GM23338 (cell line): Measurements from ENCODE around the gene HNRNPR. TPM values are rescaled to one million over a fixed set of nuclear protein-coding genes. Genes with fewer than 3 reads are reported as not detected.

Source experiments
- ATAC-seq: fragments of 200-7000 bp; cut with Tn5 transposase; 3 replicates; pipeline ENCODE4 v1.9.1; 2020
- DNase-seq: peaks from one replicate; pipeline ENCODE4 v3.0.0-alpha.2; 2015; ENCODE audit warnings: low spot score
- H2AFZ ChIP-seq: fragments of 200-600 bp; sonication (generic); 2 replicates; pipeline ENCODE4 v1.8.0; 2016; ENCODE audit warnings: antibody characterized with exemption, mild to moderate bottlenecking, moderate library complexity
- H3F3A ChIP-seq: fragments of 200-600 bp; sonication (generic); replicated peaks from 2 replicates; pipeline ENCODE4 v1.8.0; 2017; ENCODE audit warnings: antibody characterized with exemption, mixed run types, low read depth
- H3K27ac ChIP-seq: fragments of 200-600 bp; sonication (generic); 2 replicates; pipeline ENCODE4 v1.6.1; 2016; ENCODE audit warnings: low read depth
- H3K27me3 ChIP-seq: fragments of 200-600 bp; sonication (generic); 2 replicates; pipeline ENCODE4 v1.8.0; 2016; ENCODE audit warnings: mild to moderate bottlenecking, mixed run types, moderate library complexity; ENCODE audit not compliant: insufficient read depth
- H3K36me3 ChIP-seq: fragments of 200-600 bp; sonication (generic); 2 replicates; pipeline ENCODE4 v1.8.0; 2016; ENCODE audit warnings: mild to moderate bottlenecking; ENCODE audit not compliant: insufficient read depth
- H3K4me1 ChIP-seq: fragments of 200-600 bp; sonication (generic); 2 replicates; pipeline ENCODE4 v1.8.0; 2016; ENCODE audit warnings: mild to moderate bottlenecking, moderate library complexity; ENCODE audit not compliant: insufficient read depth
- H3K4me2 ChIP-seq: fragments of 200-600 bp; sonication (generic); 2 replicates; pipeline ENCODE4 v1.7.1; 2017; ENCODE audit warnings: mixed run types
- H3K4me3 ChIP-seq: fragments of 200-600 bp; sonication (generic); 2 replicates; pipeline ENCODE4 v1.6.1; 2016; ENCODE audit warnings: mixed run types
- H3K79me2 ChIP-seq: fragments of 200-600 bp; sonication (generic); replicated peaks from 2 replicates; pipeline ENCODE4 v1.8.0; 2017; ENCODE audit warnings: mild to moderate bottlenecking; ENCODE audit not compliant: insufficient read depth
- H3K9me2 ChIP-seq: fragments of 200-600 bp; sonication (generic); 2 replicates; pipeline ENCODE4 v1.8.0; 2017; ENCODE audit not compliant: insufficient read depth
- H4K20me1 ChIP-seq: fragments of 200-600 bp; sonication (generic); replicated peaks from 2 replicates; pipeline ENCODE4 v1.8.0; 2017; ENCODE audit warnings: mild to moderate bottlenecking; ENCODE audit not compliant: insufficient read depth
- H3K27ac Mint-ChIP-seq: 2 replicates; pipeline ENCODE4 v1.8.0; 2020; ENCODE audit warnings: inconsistent platforms, mild to moderate bottlenecking, moderate library complexity, mixed read lengths
- H3K27me3 Mint-ChIP-seq: 3 replicates; pipeline ENCODE4 v1.8.0; 2022; ENCODE audit warnings: low read depth, mild to moderate bottlenecking, moderate library complexity, mixed read lengths, inconsistent platforms; ENCODE audit not compliant: insufficient read depth, poor library complexity
- H3K36me3 Mint-ChIP-seq: 3 replicates; pipeline ENCODE4 v1.8.0; 2021; ENCODE audit warnings: low read depth, mild to moderate bottlenecking, inconsistent platforms, moderate library complexity, mixed read lengths
- H3K4me1 Mint-ChIP-seq: 3 replicates; pipeline ENCODE4 v1.8.0; 2020; ENCODE audit warnings: mild to moderate bottlenecking, inconsistent platforms, mixed read lengths
- H3K4me3 Mint-ChIP-seq: 3 replicates; pipeline ENCODE4 v1.8.0; 2021; ENCODE audit warnings: moderate library complexity, mild to moderate bottlenecking, inconsistent platforms, mixed read lengths
- H3K9me3 Mint-ChIP-seq: 3 replicates; pipeline ENCODE4 v1.8.0; 2020; ENCODE audit warnings: moderate library complexity, mild to moderate bottlenecking, inconsistent platforms, mixed read lengths
- CREB1 ChIP-seq: fragments of 250-450 bp; sonication (Bioruptor Pico); IDR thresholded peaks from 2 replicates; pipeline ENCODE4 v1.5.0; 2020; ENCODE audit warnings: low read depth, mild to moderate bottlenecking, moderate library complexity
- EZH2 ChIP-seq: fragments of 200-600 bp; sonication (generic); IDR thresholded peaks from one replicate; pipeline ENCODE4 v1.8.0; 2017; ENCODE audit warnings: antibody characterized with exemption, mild to moderate bottlenecking, low read depth; ENCODE audit not compliant: unreplicated experiment
- EZH2phosphoT487 ChIP-seq: fragments of 200-600 bp; sonication (generic); IDR thresholded peaks from one replicate; pipeline ENCODE4 v1.8.1; 2018; ENCODE audit warnings: antibody characterized with exemption; ENCODE audit not compliant: unreplicated experiment
- JUNB ChIP-seq: IDR thresholded peaks from one replicate; pipeline ENCODE4 v1.6.1; 2016; ENCODE audit warnings: antibody characterized with exemption; ENCODE audit not compliant: unreplicated experiment
- NANOG ChIP-seq: IDR thresholded peaks from 2 replicates; pipeline ENCODE4 v1.6.1; 2016; ENCODE audit warnings: antibody characterized with exemption, borderline replicate concordance
- POLR2AphosphoS5 ChIP-seq: IDR thresholded peaks from 2 replicates; pipeline ENCODE4 v1.6.1; 2016; ENCODE audit warnings: antibody characterized with exemption, low read depth
- STAT1 ChIP-seq: IDR thresholded peaks from one replicate; pipeline ENCODE4 v1.6.1; 2016; ENCODE audit warnings: antibody characterized with exemption; ENCODE audit not compliant: unreplicated experiment
- ZNF114 ChIP-seq: fragments of 250-450 bp; sonication (Bioruptor Pico); IDR thresholded peaks from 2 replicates; pipeline ENCODE4 v1.5.0; 2020; ENCODE audit warnings: mild to moderate bottlenecking, moderate library complexity
- ZNF331 ChIP-seq: fragments of 250-450 bp; sonication (Bioruptor Pico); IDR thresholded peaks from 2 replicates; pipeline ENCODE4 v1.5.0; 2020; ENCODE audit warnings: low read depth, mild to moderate bottlenecking, moderate library complexity
- polyA plus RNA-seq: library from polyadenylated mRNA; unstranded; fragments of >200 nt; fragmentation: Nextera tagmentation; extraction: Ambion mirVana; gene quantifications from 2 replicates; pipeline ENCODE4 v1.2.1, GENCODE V29; 2016
- total RNA-seq: library from RNA; depleted of rRNA; stranded (reverse); fragments of >200 nt; shearing (Covaris generic); gene quantifications from 2 replicates; pipeline ENCODE4 v1.2.3, GENCODE V29; 2014
- TF ChIP-seq, protein P1 (sequence below): fragments of 250-450 bp; sonication (Bioruptor Pico); IDR thresholded peaks from 2 replicates; pipeline ENCODE4 v1.5.0; 2020; ENCODE audit warnings: mild to moderate bottlenecking, moderate library complexity
- TF ChIP-seq, protein P2 (sequence below), 2 experiments: fragments of 200-600 bp in 1 of 2; sonication (generic) in 1 of 2; conservative IDR thresholded peaks; 2 replicates each; pipeline versions ENCODE4 v1.5.1 to v1.6.1; 2016 to 2017; ENCODE audit warnings: antibody characterized with exemption in 2 of 2, low read depth in 2 of 2, mild to moderate bottlenecking in 2 of 2, moderate library complexity in 1 of 2
- TF ChIP-seq, protein P3 (sequence below): IDR thresholded peaks from one replicate; pipeline ENCODE4 v1.6.1; 2018; ENCODE audit warnings: antibody characterized with exemption; ENCODE audit not compliant: unreplicated experiment
- TF ChIP-seq, protein P4 (sequence below): IDR thresholded peaks from 2 replicates; pipeline ENCODE4 v1.6.1; 2016; ENCODE audit warnings: antibody characterized with exemption

Gene HNRNPR
- total and polyA plus RNA-seq, 2 experiments from 2014 or later: 147 to 200 TPM

DNA sequence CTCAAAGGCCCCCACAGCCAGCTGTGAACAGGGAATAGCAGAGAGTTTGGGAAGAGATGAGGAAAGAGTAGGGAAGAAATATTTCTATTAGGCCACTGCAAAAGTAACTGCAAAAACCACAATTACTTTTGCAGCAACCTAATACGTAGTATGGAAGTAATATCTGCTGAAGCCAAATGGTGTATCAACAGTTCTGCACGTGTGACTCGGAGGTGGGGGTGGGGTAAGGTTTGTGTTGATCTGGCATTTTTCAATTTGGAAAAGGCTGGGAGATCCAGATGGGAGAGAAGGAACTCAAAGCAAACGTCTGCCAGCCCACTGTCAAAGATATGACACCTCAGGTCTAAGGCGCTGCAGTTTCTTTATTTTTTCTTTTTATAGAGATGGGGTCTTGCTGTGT, 36.6 kb upstream of the HNRNPR start:
- Mint-ChIP-seq H3K4me1 (no peaks in the 10 kb centered on the region), H3K9me3 (no peaks in the 10 kb centered on the region; the same call in 2 of the 3 replicates), H3K27me3 (peaks cover 89% of the 10 kb centered on the region), H3K4me3 (no peak overlapping the region), H3K36me3 (no peaks in the 10 kb centered on the region), H3K27ac (no peak overlapping the region)
- Histone ChIP-seq H3K9me2 (no peaks in the 10 kb centered on the region), H3K27ac (no peak overlapping the region), H3K27me3 (peaks cover 100% of the 10 kb centered on the region), H3K4me1 (no peaks in the 10 kb centered on the region), H3K4me3 (no peak overlapping the region), H3K36me3 (no peaks in the 10 kb centered on the region), H3F3A (no peaks in the 10 kb centered on the region), H2AFZ (no peak overlapping the region), H3K4me2 (no peak overlapping the region), H3K79me2 (no peaks in the 10 kb centered on the region), H4K20me1 (peaks cover 3% of the 10 kb centered on the region)
- no peak for TF ChIP-seq NANOG
- TF ChIP-seq, protein P1, sequence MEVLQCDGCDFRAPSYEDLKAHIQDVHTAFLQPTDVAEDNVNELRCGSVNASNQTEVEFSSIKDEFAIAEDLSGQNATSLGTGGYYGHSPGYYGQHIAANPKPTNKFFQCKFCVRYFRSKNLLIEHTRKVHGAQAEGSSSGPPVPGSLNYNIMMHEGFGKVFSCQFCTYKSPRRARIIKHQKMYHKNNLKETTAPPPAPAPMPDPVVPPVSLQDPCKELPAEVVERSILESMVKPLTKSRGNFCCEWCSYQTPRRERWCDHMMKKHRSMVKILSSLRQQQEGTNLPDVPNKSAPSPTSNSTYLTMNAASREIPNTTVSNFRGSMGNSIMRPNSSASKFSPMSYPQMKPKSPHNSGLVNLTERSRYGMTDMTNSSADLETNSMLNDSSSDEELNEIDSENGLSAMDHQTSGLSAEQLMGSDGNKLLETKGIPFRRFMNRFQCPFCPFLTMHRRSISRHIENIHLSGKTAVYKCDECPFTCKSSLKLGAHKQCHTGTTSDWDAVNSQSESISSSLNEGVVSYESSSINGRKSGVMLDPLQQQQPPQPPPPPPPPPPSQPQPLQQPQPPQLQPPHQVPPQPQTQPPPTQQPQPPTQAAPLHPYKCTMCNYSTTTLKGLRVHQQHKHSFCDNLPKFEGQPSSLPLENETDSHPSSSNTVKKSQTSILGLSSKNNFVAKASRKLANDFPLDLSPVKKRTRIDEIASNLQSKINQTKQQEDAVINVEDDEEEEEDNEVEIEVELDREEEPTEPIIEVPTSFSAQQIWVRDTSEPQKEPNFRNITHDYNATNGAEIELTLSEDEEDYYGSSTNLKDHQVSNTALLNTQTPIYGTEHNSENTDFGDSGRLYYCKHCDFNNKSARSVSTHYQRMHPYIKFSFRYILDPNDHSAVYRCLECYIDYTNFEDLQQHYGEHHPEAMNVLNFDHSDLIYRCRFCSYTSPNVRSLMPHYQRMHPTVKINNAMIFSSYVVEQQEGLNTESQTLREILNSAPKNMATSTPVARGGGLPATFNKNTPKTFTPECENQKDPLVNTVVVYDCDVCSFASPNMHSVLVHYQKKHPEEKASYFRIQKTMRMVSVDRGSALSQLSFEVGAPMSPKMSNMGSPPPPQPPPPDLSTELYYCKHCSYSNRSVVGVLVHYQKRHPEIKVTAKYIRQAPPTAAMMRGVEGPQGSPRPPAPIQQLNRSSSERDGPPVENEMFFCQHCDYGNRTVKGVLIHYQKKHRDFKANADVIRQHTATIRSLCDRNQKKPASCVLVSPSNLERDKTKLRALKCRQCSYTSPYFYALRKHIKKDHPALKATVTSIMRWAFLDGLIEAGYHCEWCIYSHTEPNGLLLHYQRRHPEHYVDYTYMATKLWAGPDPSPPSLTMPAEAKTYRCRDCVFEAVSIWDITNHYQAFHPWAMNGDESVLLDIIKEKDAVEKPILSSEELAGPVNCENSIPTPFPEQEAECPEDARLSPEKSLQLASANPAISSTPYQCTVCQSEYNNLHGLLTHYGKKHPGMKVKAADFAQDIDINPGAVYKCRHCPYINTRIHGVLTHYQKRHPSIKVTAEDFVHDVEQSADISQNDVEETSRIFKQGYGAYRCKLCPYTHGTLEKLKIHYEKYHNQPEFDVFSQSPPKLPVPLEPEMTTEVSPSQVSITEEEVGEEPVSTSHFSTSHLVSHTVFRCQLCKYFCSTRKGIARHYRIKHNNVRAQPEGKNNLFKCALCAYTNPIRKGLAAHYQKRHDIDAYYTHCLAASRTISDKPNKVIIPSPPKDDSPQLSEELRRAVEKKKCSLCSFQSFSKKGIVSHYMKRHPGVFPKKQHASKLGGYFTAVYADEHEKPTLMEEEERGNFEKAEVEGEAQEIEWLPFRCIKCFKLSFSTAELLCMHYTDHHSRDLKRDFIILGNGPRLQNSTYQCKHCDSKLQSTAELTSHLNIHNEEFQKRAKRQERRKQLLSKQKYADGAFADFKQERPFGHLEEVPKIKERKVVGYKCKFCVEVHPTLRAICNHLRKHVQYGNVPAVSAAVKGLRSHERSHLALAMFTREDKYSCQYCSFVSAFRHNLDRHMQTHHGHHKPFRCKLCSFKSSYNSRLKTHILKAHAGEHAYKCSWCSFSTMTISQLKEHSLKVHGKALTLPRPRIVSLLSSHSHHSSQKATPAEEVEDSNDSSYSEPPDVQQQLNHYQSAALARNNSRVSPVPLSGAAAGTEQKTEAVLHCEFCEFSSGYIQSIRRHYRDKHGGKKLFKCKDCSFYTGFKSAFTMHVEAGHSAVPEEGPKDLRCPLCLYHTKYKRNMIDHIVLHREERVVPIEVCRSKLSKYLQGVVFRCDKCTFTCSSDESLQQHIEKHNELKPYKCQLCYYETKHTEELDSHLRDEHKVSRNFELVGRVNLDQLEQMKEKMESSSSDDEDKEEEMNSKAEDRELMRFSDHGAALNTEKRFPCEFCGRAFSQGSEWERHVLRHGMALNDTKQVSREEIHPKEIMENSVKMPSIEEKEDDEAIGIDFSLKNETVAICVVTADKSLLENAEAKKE (CRISPR knock-in tag): no peak
- TF ChIP-seq, protein P2, sequence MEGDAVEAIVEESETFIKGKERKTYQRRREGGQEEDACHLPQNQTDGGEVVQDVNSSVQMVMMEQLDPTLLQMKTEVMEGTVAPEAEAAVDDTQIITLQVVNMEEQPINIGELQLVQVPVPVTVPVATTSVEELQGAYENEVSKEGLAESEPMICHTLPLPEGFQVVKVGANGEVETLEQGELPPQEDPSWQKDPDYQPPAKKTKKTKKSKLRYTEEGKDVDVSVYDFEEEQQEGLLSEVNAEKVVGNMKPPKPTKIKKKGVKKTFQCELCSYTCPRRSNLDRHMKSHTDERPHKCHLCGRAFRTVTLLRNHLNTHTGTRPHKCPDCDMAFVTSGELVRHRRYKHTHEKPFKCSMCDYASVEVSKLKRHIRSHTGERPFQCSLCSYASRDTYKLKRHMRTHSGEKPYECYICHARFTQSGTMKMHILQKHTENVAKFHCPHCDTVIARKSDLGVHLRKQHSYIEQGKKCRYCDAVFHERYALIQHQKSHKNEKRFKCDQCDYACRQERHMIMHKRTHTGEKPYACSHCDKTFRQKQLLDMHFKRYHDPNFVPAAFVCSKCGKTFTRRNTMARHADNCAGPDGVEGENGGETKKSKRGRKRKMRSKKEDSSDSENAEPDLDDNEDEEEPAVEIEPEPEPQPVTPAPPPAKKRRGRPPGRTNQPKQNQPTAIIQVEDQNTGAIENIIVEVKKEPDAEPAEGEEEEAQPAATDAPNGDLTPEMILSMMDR (conservative IDR thresholded peaks at IDR 0.05; ENCODE audit: low read depth in 2 of 2): no peak
- TF ChIP-seq STAT1: no peak
- no peak for TF ChIP-seq CREB1 (CRISPR knock-in tag)
- TF ChIP-seq POLR2AphosphoS5: no peak
- TF ChIP-seq, protein P3, sequence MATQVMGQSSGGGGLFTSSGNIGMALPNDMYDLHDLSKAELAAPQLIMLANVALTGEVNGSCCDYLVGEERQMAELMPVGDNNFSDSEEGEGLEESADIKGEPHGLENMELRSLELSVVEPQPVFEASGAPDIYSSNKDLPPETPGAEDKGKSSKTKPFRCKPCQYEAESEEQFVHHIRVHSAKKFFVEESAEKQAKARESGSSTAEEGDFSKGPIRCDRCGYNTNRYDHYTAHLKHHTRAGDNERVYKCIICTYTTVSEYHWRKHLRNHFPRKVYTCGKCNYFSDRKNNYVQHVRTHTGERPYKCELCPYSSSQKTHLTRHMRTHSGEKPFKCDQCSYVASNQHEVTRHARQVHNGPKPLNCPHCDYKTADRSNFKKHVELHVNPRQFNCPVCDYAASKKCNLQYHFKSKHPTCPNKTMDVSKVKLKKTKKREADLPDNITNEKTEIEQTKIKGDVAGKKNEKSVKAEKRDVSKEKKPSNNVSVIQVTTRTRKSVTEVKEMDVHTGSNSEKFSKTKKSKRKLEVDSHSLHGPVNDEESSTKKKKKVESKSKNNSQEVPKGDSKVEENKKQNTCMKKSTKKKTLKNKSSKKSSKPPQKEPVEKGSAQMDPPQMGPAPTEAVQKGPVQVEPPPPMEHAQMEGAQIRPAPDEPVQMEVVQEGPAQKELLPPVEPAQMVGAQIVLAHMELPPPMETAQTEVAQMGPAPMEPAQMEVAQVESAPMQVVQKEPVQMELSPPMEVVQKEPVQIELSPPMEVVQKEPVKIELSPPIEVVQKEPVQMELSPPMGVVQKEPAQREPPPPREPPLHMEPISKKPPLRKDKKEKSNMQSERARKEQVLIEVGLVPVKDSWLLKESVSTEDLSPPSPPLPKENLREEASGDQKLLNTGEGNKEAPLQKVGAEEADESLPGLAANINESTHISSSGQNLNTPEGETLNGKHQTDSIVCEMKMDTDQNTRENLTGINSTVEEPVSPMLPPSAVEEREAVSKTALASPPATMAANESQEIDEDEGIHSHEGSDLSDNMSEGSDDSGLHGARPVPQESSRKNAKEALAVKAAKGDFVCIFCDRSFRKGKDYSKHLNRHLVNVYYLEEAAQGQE: no peak
- TF ChIP-seq ZNF114 (CRISPR knock-in tag): no peak
- no peak for TF ChIP-seq JUNB
- no peak for TF ChIP-seq EZH2
- no peak for TF ChIP-seq EZH2phosphoT487
- TF ChIP-seq, protein P4, sequence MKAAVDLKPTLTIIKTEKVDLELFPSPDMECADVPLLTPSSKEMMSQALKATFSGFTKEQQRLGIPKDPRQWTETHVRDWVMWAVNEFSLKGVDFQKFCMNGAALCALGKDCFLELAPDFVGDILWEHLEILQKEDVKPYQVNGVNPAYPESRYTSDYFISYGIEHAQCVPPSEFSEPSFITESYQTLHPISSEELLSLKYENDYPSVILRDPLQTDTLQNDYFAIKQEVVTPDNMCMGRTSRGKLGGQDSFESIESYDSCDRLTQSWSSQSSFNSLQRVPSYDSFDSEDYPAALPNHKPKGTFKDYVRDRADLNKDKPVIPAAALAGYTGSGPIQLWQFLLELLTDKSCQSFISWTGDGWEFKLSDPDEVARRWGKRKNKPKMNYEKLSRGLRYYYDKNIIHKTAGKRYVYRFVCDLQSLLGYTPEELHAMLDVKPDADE: no peak
- no peak for TF ChIP-seq ZNF331
- DNase-seq (no peak), ATAC-seq (no peak)
